Measurements from ENCODE around the gene KLRC3.
"Not testable (repeated sequence)": the region's sequence is repeated elsewhere in the genome, so short reads cannot be mapped to it uniquely, and the experiment has no call there.

KLRC3 gene

GRCh38 chr12:10437601-10438000 is 17.2 kb upstream of the KLRC3 start:
- H3K27me3 ChIP-seq (ENCODE audit: control insufficient read depth in 1 of 2, insufficient read depth in 1 of 2, low read length in 2 of 2); H3K36me3 ChIP-seq (ENCODE audit: control insufficient read depth in 1 of 2, insufficient read depth in 2 of 2, low read depth in 1 of 2, low read length in 2 of 2); H2AFZ ChIP-seq (ENCODE audit: low read depth, low read length); H3K14ac ChIP-seq (ENCODE audit: low read length in 2 of 2); H3K27ac ChIP-seq (ENCODE audit: low read length, poor library complexity, severe bottlenecking); H3K4me2 ChIP-seq (ENCODE audit: low read length, poor library complexity, severe bottlenecking); DNase-seq; H3K9me3 ChIP-seq (ENCODE audit: control insufficient read depth, low read length); H3K4ac ChIP-seq (ENCODE audit: low read depth in 1 of 2, low read length in 2 of 2); H3K4me1 ChIP-seq (ENCODE audit: control insufficient read depth, insufficient read depth, low read depth, low read length); H3K23ac ChIP-seq (ENCODE audit: low read length in 2 of 2); H4K8ac ChIP-seq (ENCODE audit: low read length); H2BK15ac ChIP-seq (ENCODE audit: low read depth, poor library complexity, severe bottlenecking); H2BK120ac ChIP-seq (ENCODE audit: low read depth, low read length); H2BK12ac ChIP-seq (ENCODE audit: low read length in 2 of 2); H3K18ac ChIP-seq (ENCODE audit: low read depth in 1 of 2, low read length in 2 of 2); H3K4me3 ChIP-seq (ENCODE audit: insufficient read depth in 1 of 2, low read depth in 1 of 2, low read length in 2 of 2); H2AK5ac ChIP-seq (ENCODE audit: low read length, severe bottlenecking); H3K79me1 ChIP-seq (replicated peaks; ENCODE audit: low read length, poor library complexity, severe bottlenecking); H2BK5ac ChIP-seq (ENCODE audit: low read depth, low read length, poor library complexity, severe bottlenecking); H3K9ac ChIP-seq (ENCODE audit: low read length); H4K91ac ChIP-seq (ENCODE audit: low read length): not testable (repeated sequence)
- no CpG with 5 or more reads among the region's 2 CpGs for WGBS

DNA sequence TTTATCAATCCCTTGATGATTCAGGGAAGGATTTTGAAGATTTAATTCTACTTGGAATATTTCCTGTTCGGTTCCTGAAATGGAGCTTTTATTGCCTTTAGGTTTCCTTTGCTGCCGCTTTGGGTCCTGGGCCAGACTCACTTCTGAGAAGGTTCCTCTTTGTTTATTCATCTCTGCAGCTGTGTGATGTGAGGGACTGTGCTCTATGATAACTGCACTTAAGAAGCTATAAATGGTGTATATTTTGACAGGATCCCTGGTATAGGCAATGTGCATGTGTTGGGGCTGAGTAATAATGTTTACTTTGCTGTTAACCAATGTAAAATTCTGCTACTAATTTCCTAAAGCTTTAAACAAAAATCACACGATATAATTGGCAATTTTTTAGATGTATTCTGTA is 15.4 kb upstream of the KLRC3 start, which contains the start of gene KLRC2:
Gene KLRC2, minus strand, starts transcription at position 195 of the 400 bp plus-strand sequence. Its CDS starts 24 bp downstream, at position 171.
- not testable (repeated sequence) for H3K18ac ChIP-seq (ENCODE audit: low read depth in 1 of 2, low read length in 2 of 2); H3K23ac ChIP-seq (ENCODE audit: low read length in 2 of 2); H3K4ac ChIP-seq (ENCODE audit: low read depth in 1 of 2, low read length in 2 of 2); H3K9me3 ChIP-seq (ENCODE audit: control insufficient read depth, low read length); H2BK5ac ChIP-seq (ENCODE audit: low read depth, low read length, poor library complexity, severe bottlenecking); H4K91ac ChIP-seq (ENCODE audit: low read length); H3K27me3 ChIP-seq (ENCODE audit: control insufficient read depth in 1 of 2, insufficient read depth in 1 of 2, low read length in 2 of 2); H3K4me1 ChIP-seq (ENCODE audit: control insufficient read depth, insufficient read depth, low read depth, low read length); H3K36me3 ChIP-seq (ENCODE audit: control insufficient read depth in 1 of 2, insufficient read depth in 2 of 2, low read depth in 1 of 2, low read length in 2 of 2); H3K4me3 ChIP-seq (ENCODE audit: insufficient read depth in 1 of 2, low read depth in 1 of 2, low read length in 2 of 2); H2AK5ac ChIP-seq (ENCODE audit: low read length, severe bottlenecking); H2AFZ ChIP-seq (ENCODE audit: low read depth, low read length); H3K4me2 ChIP-seq (ENCODE audit: low read length, poor library complexity, severe bottlenecking); H4K8ac ChIP-seq (ENCODE audit: low read length); H3K14ac ChIP-seq (ENCODE audit: low read length in 2 of 2); H3K79me1 ChIP-seq (replicated peaks; ENCODE audit: low read length, poor library complexity, severe bottlenecking); H2BK12ac ChIP-seq (ENCODE audit: low read length in 2 of 2); H2BK120ac ChIP-seq (ENCODE audit: low read depth, low read length); H2BK15ac ChIP-seq (ENCODE audit: low read depth, poor library complexity, severe bottlenecking); H3K9ac ChIP-seq (ENCODE audit: low read length); H3K27ac ChIP-seq (ENCODE audit: low read length, poor library complexity, severe bottlenecking)
- 7% methylated on average over 2 of the region's 3 CpGs for WGBS
- peak; percentile 31 for DNase-seq

- not testable (repeated sequence) for H2BK15ac ChIP-seq (ENCODE audit: low read depth, poor library complexity, severe bottlenecking); H4K91ac ChIP-seq (ENCODE audit: low read length); H3K4ac ChIP-seq (ENCODE audit: low read depth in 1 of 2, low read length in 2 of 2); H3K27me3 ChIP-seq (ENCODE audit: control insufficient read depth in 1 of 2, insufficient read depth in 1 of 2, low read length in 2 of 2); H4K8ac ChIP-seq (ENCODE audit: low read length); H3K23ac ChIP-seq (ENCODE audit: low read length in 2 of 2); H3K36me3 ChIP-seq (ENCODE audit: control insufficient read depth in 1 of 2, insufficient read depth in 2 of 2, low read depth in 1 of 2, low read length in 2 of 2); H2BK120ac ChIP-seq (ENCODE audit: low read depth, low read length); H3K9ac ChIP-seq (ENCODE audit: low read length); H3K9me3 ChIP-seq (ENCODE audit: control insufficient read depth, low read length); H2AFZ ChIP-seq (ENCODE audit: low read depth, low read length); H2BK5ac ChIP-seq (ENCODE audit: low read depth, low read length, poor library complexity, severe bottlenecking); DNase-seq; H3K4me2 ChIP-seq (ENCODE audit: low read length, poor library complexity, severe bottlenecking); H2AK5ac ChIP-seq (ENCODE audit: low read length, severe bottlenecking); H3K27ac ChIP-seq (ENCODE audit: low read length, poor library complexity, severe bottlenecking); H3K79me1 ChIP-seq (replicated peaks; ENCODE audit: low read length, poor library complexity, severe bottlenecking); H2BK12ac ChIP-seq (ENCODE audit: low read length in 2 of 2); H3K14ac ChIP-seq (ENCODE audit: low read length in 2 of 2); H3K4me1 ChIP-seq (ENCODE audit: control insufficient read depth, insufficient read depth, low read depth, low read length); H3K18ac ChIP-seq (ENCODE audit: low read depth in 1 of 2, low read length in 2 of 2); H3K4me3 ChIP-seq (ENCODE audit: insufficient read depth in 1 of 2, low read depth in 1 of 2, low read length in 2 of 2)
- WGBS: 93% methylated on average over 2 of the region's 4 CpGs
Observed at GRCh38 chr12:10430623-10431022, 10.2 kb upstream of the KLRC3 start.

DNA sequence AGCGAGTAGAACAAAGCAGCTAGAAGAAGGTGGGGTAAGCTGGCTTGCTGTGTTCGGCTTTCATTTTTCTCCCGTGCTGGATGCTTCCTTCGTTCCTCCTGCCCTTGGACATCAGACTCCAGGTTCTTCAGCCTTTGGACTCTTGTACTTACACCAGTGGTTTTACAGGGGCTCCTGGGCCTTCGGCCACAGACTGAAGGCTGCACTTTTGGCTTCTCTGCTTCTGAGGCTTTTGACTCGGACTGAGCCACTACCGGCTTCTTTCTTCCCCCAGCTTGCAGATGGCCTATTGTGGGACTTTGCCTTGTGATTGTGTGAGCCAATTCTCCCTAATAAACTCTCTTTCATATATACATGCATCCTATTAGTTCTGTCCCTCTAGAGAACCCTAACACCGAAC is 5.5 kb upstream of the KLRC3 start:
- H3K27me3 ChIP-seq (ENCODE audit: control insufficient read depth in 1 of 2, insufficient read depth in 1 of 2, low read length in 2 of 2); H3K14ac ChIP-seq (ENCODE audit: low read length in 2 of 2); H3K23ac ChIP-seq (ENCODE audit: low read length in 2 of 2); H2AFZ ChIP-seq (ENCODE audit: low read depth, low read length); H3K9me3 ChIP-seq (ENCODE audit: control insufficient read depth, low read length); H3K36me3 ChIP-seq (ENCODE audit: control insufficient read depth in 1 of 2, insufficient read depth in 2 of 2, low read depth in 1 of 2, low read length in 2 of 2); H3K4me3 ChIP-seq (ENCODE audit: insufficient read depth in 1 of 2, low read depth in 1 of 2, low read length in 2 of 2); H2BK12ac ChIP-seq (ENCODE audit: low read length in 2 of 2); H2BK5ac ChIP-seq (ENCODE audit: low read depth, low read length, poor library complexity, severe bottlenecking); H4K91ac ChIP-seq (ENCODE audit: low read length); H3K4me1 ChIP-seq (ENCODE audit: control insufficient read depth, insufficient read depth, low read depth, low read length); H3K4ac ChIP-seq (ENCODE audit: low read depth in 1 of 2, low read length in 2 of 2); H3K18ac ChIP-seq (ENCODE audit: low read depth in 1 of 2, low read length in 2 of 2); H2BK15ac ChIP-seq (ENCODE audit: low read depth, poor library complexity, severe bottlenecking); DNase-seq; H2BK120ac ChIP-seq (ENCODE audit: low read depth, low read length); H2AK5ac ChIP-seq (ENCODE audit: low read length, severe bottlenecking); H3K27ac ChIP-seq (ENCODE audit: low read length, poor library complexity, severe bottlenecking); H3K4me2 ChIP-seq (ENCODE audit: low read length, poor library complexity, severe bottlenecking); H3K9ac ChIP-seq (ENCODE audit: low read length); H4K8ac ChIP-seq (ENCODE audit: low read length); H3K79me1 ChIP-seq (replicated peaks; ENCODE audit: low read length, poor library complexity, severe bottlenecking): not testable (repeated sequence)
- 100% methylated on average over 5 of the region's 8 CpGs for WGBS

Data from mesenchymal stem cell (in vitro differentiated cells and primary cell).